Measurements from ENCODE around the gene GIMD1.

- TF ChIP-seq POLR2AphosphoS5 (IDR thresholded peaks at IDR 0.05; ENCODE audit: insufficient read depth, low read depth, low read length) (no peak), CTCF (IDR thresholded peaks at IDR 0.05; ENCODE audit: extremely low read depth in 1 of 2, insufficient read depth in 1 of 2, low read depth in 1 of 2, low read length in 2 of 2) (no peak), POLR2A (IDR thresholded peaks at IDR 0.05; ENCODE audit: low read depth, low read length) (no peak)
Measured at GRCh38 chr4:106336618-106337017, 32.0 kb downstream of the GIMD1 start.
